Measurements from ENCODE around the gene CLCN2. TPM values are rescaled to one million over a fixed set of nuclear protein-coding genes. Genes with fewer than 3 reads are reported as not detected.

The CLCN2 gene
- total RNA-seq, 1 experiment from 2014 or later = 22.6 TPM

DNA sequence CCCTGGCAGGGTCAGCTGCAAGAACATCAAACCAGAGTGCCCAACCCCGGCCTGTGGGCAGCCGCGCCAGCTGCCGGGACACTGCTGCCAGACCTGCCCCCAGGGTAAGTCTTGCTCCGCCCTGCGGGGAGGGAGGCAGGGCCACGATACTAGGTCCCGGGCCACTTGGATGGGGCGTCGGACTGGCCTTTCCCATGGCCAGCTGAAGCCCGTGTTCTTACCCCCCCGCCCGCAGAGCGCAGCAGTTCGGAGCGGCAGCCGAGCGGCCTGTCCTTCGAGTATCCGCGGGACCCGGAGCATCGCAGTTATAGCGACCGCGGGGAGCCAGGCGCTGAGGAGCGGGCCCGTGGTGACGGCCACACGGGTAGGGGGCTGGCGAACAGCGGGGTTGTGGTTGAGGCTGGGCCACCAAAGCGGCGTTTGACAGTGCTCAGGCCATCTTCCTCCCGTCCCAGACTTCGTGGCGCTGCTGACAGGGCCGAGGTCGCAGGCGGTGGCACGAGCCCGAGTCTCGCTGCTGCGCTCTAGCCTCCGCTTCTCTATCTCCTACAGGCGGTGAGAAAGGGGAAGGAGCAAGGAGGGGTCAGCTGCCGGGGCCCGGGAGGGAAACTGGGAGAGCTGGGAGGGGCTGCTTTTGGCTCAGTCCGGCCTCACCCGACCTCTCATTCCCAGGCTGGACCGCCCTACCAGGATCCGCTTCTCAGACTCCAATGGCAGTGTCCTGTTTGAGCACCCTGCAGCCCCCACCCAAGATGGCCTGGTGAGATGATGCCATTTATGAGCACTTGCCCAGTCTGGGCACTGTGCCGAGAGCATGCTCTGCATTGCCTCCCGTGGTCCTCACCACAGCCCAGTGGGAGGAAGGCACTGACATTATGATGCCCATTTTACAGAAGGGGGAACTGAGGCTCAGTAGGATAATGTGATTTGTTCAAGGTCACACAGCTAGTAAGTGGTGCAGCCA is 20.1 kb upstream of the CLCN2 start:
- H3K4me3 Mint-ChIP-seq = peak overlapping the region; percentile 69
- no peaks in the 10 kb centered on the region for H3K36me3 Mint-ChIP-seq
- peak; percentile 21 for ATAC-seq
- H3K27me3 Mint-ChIP-seq (ENCODE audit: low read depth) = peaks cover 60% of the 10 kb centered on the region
- H3K4me1 Mint-ChIP-seq = peaks cover 31% of the 10 kb centered on the region
- POLR2A ChIA-PET = interaction anchor here (1.0 kb wide), 1 partner anchor 10 kb away, joined by 3 read pairs; no protein-coding TSS in a partner anchor
- no peak overlapping the region for H3K27ac Mint-ChIP-seq
- CTCF ChIA-PET = interaction anchor here (0.6 to 5.2 kb wide), 7 partner anchors 9 to 486 kb away, joined by 3 to 33 read pairs (median 5); no protein-coding TSS in a partner anchor
- no peaks in the 10 kb centered on the region for H3K9me3 Mint-ChIP-seq
- peak; percentile 46 for DNase-seq (ENCODE audit: low spot score)
- no peak for TF ChIP-seq GABPB1 (CRISPR knock-in tag; IDR thresholded peaks at IDR 0.05)
- TF ChIP-seq ZNF121 (CRISPR knock-in tag; IDR thresholded peaks at IDR 0.05) = peak; percentile 2; the same call in 1 of the 2 replicates
- no peak for TF ChIP-seq MYBL2 (CRISPR knock-in tag; IDR thresholded peaks at IDR 0.05)
- TF ChIP-seq ZNF512 (CRISPR knock-in tag; IDR thresholded peaks at IDR 0.05; ENCODE audit: borderline replicate concordance) = no peak
- no peak for TF ChIP-seq ZBTB21 (CRISPR knock-in tag; IDR thresholded peaks at IDR 0.05; ENCODE audit: borderline replicate concordance)
- TF ChIP-seq, protein P1, sequence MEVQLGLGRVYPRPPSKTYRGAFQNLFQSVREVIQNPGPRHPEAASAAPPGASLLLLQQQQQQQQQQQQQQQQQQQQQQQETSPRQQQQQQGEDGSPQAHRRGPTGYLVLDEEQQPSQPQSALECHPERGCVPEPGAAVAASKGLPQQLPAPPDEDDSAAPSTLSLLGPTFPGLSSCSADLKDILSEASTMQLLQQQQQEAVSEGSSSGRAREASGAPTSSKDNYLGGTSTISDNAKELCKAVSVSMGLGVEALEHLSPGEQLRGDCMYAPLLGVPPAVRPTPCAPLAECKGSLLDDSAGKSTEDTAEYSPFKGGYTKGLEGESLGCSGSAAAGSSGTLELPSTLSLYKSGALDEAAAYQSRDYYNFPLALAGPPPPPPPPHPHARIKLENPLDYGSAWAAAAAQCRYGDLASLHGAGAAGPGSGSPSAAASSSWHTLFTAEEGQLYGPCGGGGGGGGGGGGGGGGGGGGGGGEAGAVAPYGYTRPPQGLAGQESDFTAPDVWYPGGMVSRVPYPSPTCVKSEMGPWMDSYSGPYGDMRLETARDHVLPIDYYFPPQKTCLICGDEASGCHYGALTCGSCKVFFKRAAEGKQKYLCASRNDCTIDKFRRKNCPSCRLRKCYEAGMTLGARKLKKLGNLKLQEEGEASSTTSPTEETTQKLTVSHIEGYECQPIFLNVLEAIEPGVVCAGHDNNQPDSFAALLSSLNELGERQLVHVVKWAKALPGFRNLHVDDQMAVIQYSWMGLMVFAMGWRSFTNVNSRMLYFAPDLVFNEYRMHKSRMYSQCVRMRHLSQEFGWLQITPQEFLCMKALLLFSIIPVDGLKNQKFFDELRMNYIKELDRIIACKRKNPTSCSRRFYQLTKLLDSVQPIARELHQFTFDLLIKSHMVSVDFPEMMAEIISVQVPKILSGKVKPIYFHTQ (CRISPR knock-in tag; IDR thresholded peaks at IDR 0.05) = no peak
- TF ChIP-seq KAT7 (CRISPR knock-in tag; IDR thresholded peaks at IDR 0.05; ENCODE audit: borderline replicate concordance) = no peak
- peak; percentile 68; the same call in 1 of the 2 replicates for TF ChIP-seq ESRRA (CRISPR knock-in tag; IDR thresholded peaks at IDR 0.05; ENCODE audit: borderline replicate concordance)
- TF ChIP-seq ZNF532 (CRISPR knock-in tag; IDR thresholded peaks at IDR 0.05; ENCODE audit: borderline replicate concordance) = no peak
- TF ChIP-seq GTF2I (CRISPR knock-in tag; conservative IDR thresholded peaks at IDR 0.05) = peak; percentile 17; the same call in 1 of the 2 replicates
- no peak for TF ChIP-seq ATF3 (CRISPR knock-in tag; conservative IDR thresholded peaks at IDR 0.05)
- TF ChIP-seq CDX4 (CRISPR knock-in tag; IDR thresholded peaks at IDR 0.05; ENCODE audit: borderline replicate concordance) = no peak
- 0 out of 2 replicates have a peak, but pooled peaks have one; percentile 30 for TF ChIP-seq SP1 (CRISPR knock-in tag; conservative IDR thresholded peaks at IDR 0.05)
- no peak for TF ChIP-seq ELF4 (CRISPR knock-in tag; IDR thresholded peaks at IDR 0.05; ENCODE audit: low read depth)
- no peak for TF ChIP-seq MXD4 (CRISPR knock-in tag; IDR thresholded peaks at IDR 0.05; ENCODE audit: borderline replicate concordance)
- no peak for TF ChIP-seq NR2C2 (CRISPR knock-in tag; IDR thresholded peaks at IDR 0.05)
- no peak for TF ChIP-seq USF1 (CRISPR knock-in tag; IDR thresholded peaks at IDR 0.05)
- TF ChIP-seq ZNF423 (CRISPR knock-in tag; IDR thresholded peaks at IDR 0.05) = no peak
- TF ChIP-seq ZNF396 (CRISPR knock-in tag; IDR thresholded peaks at IDR 0.05; ENCODE audit: borderline replicate concordance) = no peak
- TF ChIP-seq RORB (CRISPR knock-in tag; IDR thresholded peaks at IDR 0.05) = no peak
- no peak for TF ChIP-seq ZNF219 (CRISPR knock-in tag; IDR thresholded peaks at IDR 0.05; ENCODE audit: borderline replicate concordance)
- no peak for TF ChIP-seq TP53 (CRISPR knock-in tag; IDR thresholded peaks at IDR 0.05)
- peak; percentile 76 for TF ChIP-seq FOXP1 (CRISPR knock-in tag; IDR thresholded peaks at IDR 0.05; ENCODE audit: borderline replicate concordance)
- TF ChIP-seq, protein P2, sequence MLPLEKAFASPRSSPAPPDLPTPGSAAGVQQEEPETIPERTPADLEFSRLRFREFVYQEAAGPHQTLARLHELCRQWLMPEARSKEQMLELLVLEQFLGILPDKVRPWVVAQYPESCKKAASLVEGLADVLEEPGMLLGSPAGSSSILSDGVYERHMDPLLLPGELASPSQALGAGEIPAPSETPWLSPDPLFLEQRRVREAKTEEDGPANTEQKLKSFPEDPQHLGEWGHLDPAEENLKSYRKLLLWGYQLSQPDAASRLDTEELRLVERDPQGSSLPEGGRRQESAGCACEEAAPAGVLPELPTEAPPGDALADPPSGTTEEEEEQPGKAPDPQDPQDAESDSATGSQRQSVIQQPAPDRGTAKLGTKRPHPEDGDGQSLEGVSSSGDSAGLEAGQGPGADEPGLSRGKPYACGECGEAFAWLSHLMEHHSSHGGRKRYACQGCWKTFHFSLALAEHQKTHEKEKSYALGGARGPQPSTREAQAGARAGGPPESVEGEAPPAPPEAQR (CRISPR knock-in tag; IDR thresholded peaks at IDR 0.05) = no peak
